Measurements from ENCODE around the gene NODAL. TPM values are rescaled to one million over a fixed set of nuclear protein-coding genes. Genes with fewer than 3 reads are reported as not detected.

NODAL gene
- total RNA-seq, 1 donor from 2014 or later, result not detected

- no peak for TF ChIP-seq CTCF (IDR thresholded peaks at IDR 0.05)
- DNase-seq (ENCODE audit: extremely low spot score, unreplicated experiment), result no peak
- Mint-ChIP-seq H3K4me1 (ENCODE audit: unreplicated experiment) (peaks cover 6% of the 10 kb centered on the region), H3K36me3 (ENCODE audit: unreplicated experiment) (peaks cover 3% of the 10 kb centered on the region), H3K27ac (ENCODE audit: unreplicated experiment) (no peak overlapping the region), H3K4me3 (ENCODE audit: unreplicated experiment) (peak overlapping the region; percentile 65), H3K9me3 (ENCODE audit: unreplicated experiment) (no peaks in the 10 kb centered on the region), H3K27me3 (ENCODE audit: unreplicated experiment) (peaks cover 40% of the 10 kb centered on the region)
Observed at GRCh38 chr10:70440296-70441160, 953 bp downstream of the NODAL start.

GRCh38 chr10:70437721-70438120 lies 3.8 kb downstream of the NODAL start:
- Mint-ChIP-seq H3K27ac (ENCODE audit: unreplicated experiment) (no peak overlapping the region), H3K4me1 (ENCODE audit: unreplicated experiment) (peaks cover 6% of the 10 kb centered on the region), H3K27me3 (ENCODE audit: unreplicated experiment) (peaks cover 35% of the 10 kb centered on the region), H3K36me3 (ENCODE audit: unreplicated experiment) (peaks cover 3% of the 10 kb centered on the region), H3K9me3 (ENCODE audit: unreplicated experiment) (no peaks in the 10 kb centered on the region), H3K4me3 (ENCODE audit: unreplicated experiment) (no peak overlapping the region)
- DNase-seq (ENCODE audit: extremely low spot score, unreplicated experiment), result no peak
- no peak for TF ChIP-seq CTCF (IDR thresholded peaks at IDR 0.05)

- peaks cover under 1% of the 10 kb centered on the region for H3K4me1 Mint-ChIP-seq (ENCODE audit: unreplicated experiment)
- no peak for DNase-seq (ENCODE audit: extremely low spot score, unreplicated experiment)
- H3K27me3 Mint-ChIP-seq (ENCODE audit: unreplicated experiment), result peaks cover 17% of the 10 kb centered on the region
- no peak overlapping the region for H3K27ac Mint-ChIP-seq (ENCODE audit: unreplicated experiment)
- H3K4me3 Mint-ChIP-seq (ENCODE audit: unreplicated experiment), result no peak overlapping the region
- H3K36me3 Mint-ChIP-seq (ENCODE audit: unreplicated experiment), result no peaks in the 10 kb centered on the region
- TF ChIP-seq CTCF (IDR thresholded peaks at IDR 0.05), result no peak
- no peaks in the 10 kb centered on the region for H3K9me3 Mint-ChIP-seq (ENCODE audit: unreplicated experiment)
Observed at GRCh38 chr10:70435241-70436085, 6.0 kb downstream of the NODAL start.

- H3K4me3 Mint-ChIP-seq (ENCODE audit: unreplicated experiment), result no peak overlapping the region
- H3K9me3 Mint-ChIP-seq (ENCODE audit: unreplicated experiment), result no peaks in the 10 kb centered on the region
- DNase-seq (ENCODE audit: extremely low spot score, unreplicated experiment), result no peak
- TF ChIP-seq CTCF (IDR thresholded peaks at IDR 0.05), result no peak
- peaks cover 6% of the 10 kb centered on the region for H3K27me3 Mint-ChIP-seq (ENCODE audit: unreplicated experiment)
- H3K4me1 Mint-ChIP-seq (ENCODE audit: unreplicated experiment), result no peaks in the 10 kb centered on the region
- no peak overlapping the region for H3K27ac Mint-ChIP-seq (ENCODE audit: unreplicated experiment)
- H3K36me3 Mint-ChIP-seq (ENCODE audit: unreplicated experiment), result peaks cover 1% of the 10 kb centered on the region
Observed at GRCh38 chr10:70433581-70434280, 7.8 kb downstream of the NODAL start.
